Esophagus (tissue), 2 donors: ENCODE measurements around the gene STAB1. TPM values are rescaled to one million over a fixed set of nuclear protein-coding genes. Genes with fewer than 3 reads are reported as not detected.

Experiments
- H3K27ac ChIP-seq, 2 donors: one replicate each; pipeline ENCODE4 v1.5.1; 2013; ENCODE audit warnings: low read depth in 2 of 2, mild to moderate bottlenecking in 2 of 2, inconsistent platforms in 1 of 2, low read length in 1 of 2, moderate library complexity in 1 of 2
- H3K27me3 ChIP-seq, 2 donors: one replicate each; pipeline ENCODE4 v1.6.1; 2013; ENCODE audit warnings: low read length in 2 of 2, control low read depth in 1 of 2, mild to moderate bottlenecking in 1 of 2; ENCODE audit not compliant: insufficient read depth in 2 of 2, control insufficient read depth in 1 of 2
- H3K36me3 ChIP-seq, 2 donors: one replicate each; pipeline ENCODE4 v1.6.1; 2013; ENCODE audit warnings: low read length in 1 of 2; ENCODE audit not compliant: control insufficient read depth in 2 of 2, insufficient read depth in 2 of 2
- H3K4me1 ChIP-seq, 2 donors: one replicate each; pipeline ENCODE4 v1.6.1; 2013; ENCODE audit warnings: low read length in 1 of 2; ENCODE audit not compliant: control insufficient read depth in 2 of 2, insufficient read depth in 2 of 2
- H3K4me3 ChIP-seq, 2 donors: one replicate each; pipeline ENCODE4 v1.5.1; 2013; ENCODE audit warnings: low read length in 2 of 2, mild to moderate bottlenecking in 2 of 2, low read depth in 1 of 2, moderate library complexity in 1 of 2
- H3K9me3 ChIP-seq, 2 donors: one replicate each; pipeline ENCODE4 v1.6.1; 2013; ENCODE audit warnings: mild to moderate bottlenecking in 2 of 2, low read depth in 1 of 2, low read length in 1 of 2, moderate library complexity in 1 of 2; ENCODE audit not compliant: control insufficient read depth in 2 of 2, insufficient read depth in 1 of 2
- WGBS, 2 donors: extraction: QIAGEN DNeasy Blood & Tissue Kit; methylation state at CpG; one replicate each; pipeline ENCODE4 v1.1.7; 2013; 5-methylcytosine and 5-hydroxymethylcytosine counted together
- polyA plus RNA-seq, 2 donors: library from polyadenylated mRNA; stranded (reverse); fragments of 200-250 nt; gene quantifications; one replicate each; pipeline ENCODE4 v1.2.3, GENCODE V29; 2013
- donor health status: healthy with polysubstance abuse.
- donor health status: Bipolar disorder and iron deficiency.

The STAB1 gene
- polyA plus RNA-seq, 2 donors: 30.5 to 39.0 TPM

DNA sequence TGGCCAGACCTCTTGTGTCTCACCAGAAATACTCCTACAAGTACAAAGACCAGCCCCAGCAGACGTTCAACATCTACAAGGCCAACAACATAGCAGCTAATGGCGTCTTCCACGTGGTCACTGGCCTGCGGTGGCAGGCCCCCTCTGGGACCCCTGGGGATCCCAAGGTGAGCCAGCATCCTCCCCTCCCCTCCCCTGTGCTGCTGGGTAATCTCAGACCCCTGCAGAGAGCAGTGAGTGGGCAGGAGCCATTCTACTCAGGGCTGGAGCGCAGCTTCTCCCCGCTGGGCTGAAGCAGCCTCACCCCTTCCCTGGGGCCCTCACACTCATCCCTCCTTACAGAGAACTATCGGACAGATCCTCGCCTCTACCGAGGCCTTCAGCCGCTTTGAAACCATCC, 9.8 kb downstream of the STAB1 start:
- 84 to 90% methylated on average over 10 of the region's 10 CpGs for whole genome bisulfite sequencing, 2 donors
- Histone ChIP-seq H3K36me3 (peaks cover 0 to 2% of the 10 kb centered on the region in 2 donors), H3K4me1 (no peaks in the 10 kb centered on the region), H3K4me3 (no peak overlapping the region), H3K9me3 (no peaks in the 10 kb centered on the region), H3K27ac (no peak overlapping the region), H3K27me3 (no peaks in the 10 kb centered on the region)

DNA sequence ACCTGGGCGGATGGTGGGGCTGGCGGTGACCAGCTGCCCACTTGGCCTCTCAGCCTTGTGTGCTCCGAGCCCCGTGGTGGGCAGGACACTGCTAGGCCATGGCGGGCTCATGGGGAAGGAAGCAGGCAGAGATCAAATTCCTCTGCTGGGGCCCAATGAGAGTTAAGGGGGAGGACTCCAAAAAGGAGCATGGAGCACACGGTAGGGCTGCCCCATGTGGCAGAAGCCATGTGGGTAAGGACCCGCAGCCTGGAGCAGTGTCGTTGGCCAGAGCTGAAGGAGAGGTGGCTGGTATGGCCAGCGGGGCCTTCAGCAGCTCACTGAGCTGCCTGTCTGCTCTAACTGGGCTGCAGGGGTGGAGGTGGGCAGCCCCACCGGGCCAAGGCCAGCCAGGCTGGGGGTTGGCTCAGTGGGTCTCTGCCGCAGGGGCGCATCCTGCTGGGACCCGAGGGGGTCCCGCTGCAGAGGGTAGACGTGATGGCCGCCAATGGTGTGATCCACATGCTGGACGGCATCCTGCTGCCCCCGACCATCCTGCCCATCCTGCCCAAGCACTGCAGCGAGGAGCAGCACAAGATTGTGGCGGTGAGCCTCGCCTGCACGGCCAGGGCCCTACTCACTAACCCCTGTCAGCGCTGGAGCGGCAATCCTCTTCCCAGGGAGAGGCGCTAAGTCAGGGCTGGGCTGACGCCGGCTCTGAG, 11.3 kb downstream of the STAB1 start:
- H3K4me3 ChIP-seq: no peak overlapping the region
- no peak overlapping the region for H3K27ac ChIP-seq
- peaks cover 0 to 2% of the 10 kb centered on the region in 2 donors for H3K36me3 ChIP-seq
- H3K4me1 ChIP-seq: no peaks in the 10 kb centered on the region
- 86 to 89% methylated on average over 25 to 27 of the region's 27 CpGs for WGBS, 2 donors
- H3K9me3 ChIP-seq: no peaks in the 10 kb centered on the region
- no peaks in the 10 kb centered on the region for H3K27me3 ChIP-seq

DNA sequence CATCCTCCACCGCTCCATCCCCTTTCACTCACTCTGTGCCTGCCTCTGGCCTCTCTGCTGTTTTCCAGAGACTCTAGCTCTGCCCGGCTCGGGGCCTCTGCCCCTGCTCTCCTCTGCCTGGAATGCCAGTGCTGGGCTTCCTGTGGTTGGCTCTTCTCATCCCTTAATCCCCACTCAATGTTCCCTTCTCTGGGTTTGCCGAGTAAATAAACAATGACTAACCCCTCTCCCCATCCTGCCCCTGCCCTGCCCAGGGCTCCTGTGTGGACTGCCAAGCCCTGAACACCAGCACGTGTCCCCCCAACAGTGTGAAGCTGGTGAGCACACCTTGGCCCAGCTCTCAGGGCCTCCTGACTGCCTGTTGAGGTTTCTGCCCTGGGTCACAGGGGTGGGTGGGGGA, 12.2 kb downstream of the STAB1 start:
- 48 to 73% methylated on average over 5 of the region's 5 CpGs for WGBS, 2 donors
- H3K36me3 ChIP-seq: peaks cover 0 to 2% of the 10 kb centered on the region in 2 donors
- H3K4me3 ChIP-seq: no peak overlapping the region
- no peak overlapping the region for H3K27ac ChIP-seq
- H3K27me3 ChIP-seq: no peaks in the 10 kb centered on the region
- H3K9me3 ChIP-seq: no peaks in the 10 kb centered on the region
- H3K4me1 ChIP-seq: no peaks in the 10 kb centered on the region

DNA sequence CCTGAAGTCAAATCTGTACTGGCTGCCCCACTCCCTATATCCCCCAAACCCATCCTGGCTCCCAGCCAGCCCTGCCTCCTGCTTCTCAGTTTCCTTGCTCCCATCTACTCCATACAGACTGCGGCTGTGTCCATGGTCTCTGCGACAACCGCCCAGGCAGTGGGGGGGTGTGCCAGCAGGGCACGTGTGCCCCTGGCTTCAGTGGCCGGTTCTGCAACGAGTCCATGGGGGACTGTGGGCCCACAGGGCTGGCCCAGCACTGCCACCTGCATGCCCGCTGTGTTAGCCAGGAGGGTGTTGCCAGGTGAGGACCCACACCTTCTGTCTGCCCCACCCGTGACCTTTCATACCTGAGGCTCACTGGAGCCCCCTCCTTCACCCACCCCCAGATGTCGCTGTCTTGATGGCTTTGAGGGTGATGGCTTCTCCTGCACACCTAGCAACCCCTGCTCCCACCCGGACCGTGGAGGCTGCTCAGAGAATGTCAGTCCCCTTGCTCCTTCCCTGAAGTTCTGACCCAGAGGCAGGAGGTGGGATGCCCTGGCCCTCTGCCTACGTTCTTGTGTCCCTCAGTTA, 14.7 kb downstream of the STAB1 start:
- H3K36me3 ChIP-seq: peaks cover 0 to 2% of the 10 kb centered on the region in 2 donors
- H3K4me1 ChIP-seq: no peaks in the 10 kb centered on the region
- no peaks in the 10 kb centered on the region for H3K9me3 ChIP-seq
- no peak overlapping the region for H3K4me3 ChIP-seq
- H3K27me3 ChIP-seq: no peaks in the 10 kb centered on the region
- WGBS, 2 donors: 66 to 67% methylated on average over 12 of the region's 12 CpGs
- H3K27ac ChIP-seq: no peak overlapping the region

DNA sequence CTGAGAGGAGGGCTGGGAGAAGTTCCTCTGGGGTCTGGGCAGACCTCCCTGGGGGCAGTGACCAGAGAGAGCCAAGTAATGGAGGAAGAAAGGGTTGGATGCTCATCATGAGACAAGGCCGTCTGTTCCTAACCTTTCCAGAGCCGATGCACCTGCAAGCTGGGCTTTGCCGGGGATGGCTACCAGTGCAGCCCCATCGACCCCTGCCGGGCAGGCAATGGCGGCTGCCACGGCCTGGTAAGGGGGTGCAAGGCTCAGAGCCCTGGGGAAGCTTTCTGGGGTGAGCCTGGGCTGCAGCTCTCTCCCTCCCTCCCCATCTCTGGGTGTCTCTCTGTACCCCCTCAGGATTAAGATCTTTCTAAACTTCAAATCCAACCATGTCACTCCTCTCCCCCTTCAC, 16.4 kb downstream of the STAB1 start:
- 84 to 87% methylated on average over 7 of the region's 7 CpGs for WGBS, 2 donors
- Histone ChIP-seq H3K27me3 (no peaks in the 10 kb centered on the region), H3K27ac (no peak overlapping the region), H3K4me1 (no peaks in the 10 kb centered on the region), H3K4me3 (no peak overlapping the region), H3K9me3 (no peaks in the 10 kb centered on the region), H3K36me3 (peaks cover 0 to 1% of the 10 kb centered on the region in 2 donors)

DNA sequence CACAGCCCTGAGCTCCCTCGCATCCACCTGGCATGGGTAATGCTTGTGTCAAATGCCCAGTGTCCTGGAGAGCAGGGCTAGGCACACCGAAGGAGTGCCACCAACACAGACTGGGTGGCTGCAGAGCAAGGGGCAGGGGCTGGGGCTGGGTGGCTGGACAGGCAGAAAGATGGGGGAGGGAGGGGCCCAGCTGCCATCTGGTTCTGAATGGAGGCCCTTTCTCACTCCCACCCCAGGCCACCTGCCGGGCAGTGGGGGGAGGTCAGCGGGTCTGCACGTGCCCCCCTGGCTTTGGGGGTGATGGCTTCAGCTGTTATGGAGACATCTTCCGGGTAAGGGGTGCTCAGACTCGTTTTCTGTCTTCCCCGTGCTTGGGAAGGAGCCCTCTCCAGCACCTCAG, 17.0 kb downstream of the STAB1 start:
- Histone ChIP-seq H3K4me1 (no peaks in the 10 kb centered on the region), H3K27me3 (no peaks in the 10 kb centered on the region), H3K9me3 (no peaks in the 10 kb centered on the region), H3K4me3 (no peak overlapping the region), H3K36me3 (no peaks in the 10 kb centered on the region), H3K27ac (no peak overlapping the region)
- WGBS, 2 donors: 67 to 68% methylated on average over 8 of the region's 8 CpGs

DNA sequence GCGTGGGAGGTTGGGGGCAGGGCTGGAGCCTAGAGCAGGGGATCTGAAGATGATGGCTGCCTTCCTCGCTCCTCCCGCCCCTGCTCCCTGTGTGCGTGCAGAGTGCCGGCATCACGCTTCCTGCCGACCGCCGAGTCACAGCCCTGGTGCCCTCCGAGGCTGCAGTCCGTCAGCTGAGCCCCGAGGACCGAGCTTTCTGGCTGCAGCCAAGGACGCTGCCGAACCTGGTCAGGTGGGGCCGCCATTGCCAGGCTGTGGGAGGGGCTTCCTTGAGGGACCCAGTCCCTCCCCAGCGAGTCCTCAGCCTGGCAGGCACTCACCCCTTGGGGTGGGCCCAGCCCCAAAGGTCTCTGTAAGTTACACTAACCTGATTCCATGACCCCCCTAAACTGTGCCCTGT, 17.6 kb downstream of the STAB1 start:
- Histone ChIP-seq H3K4me1 (peaks cover 0 to under 1% of the 10 kb centered on the region in 2 donors), H3K27me3 (no peaks in the 10 kb centered on the region), H3K4me3 (no peak overlapping the region), H3K36me3 (no peaks in the 10 kb centered on the region), H3K9me3 (no peaks in the 10 kb centered on the region), H3K27ac (no peak overlapping the region)
- WGBS, 2 donors: 73 to 81% methylated on average over 17 of the region's 17 CpGs

DNA sequence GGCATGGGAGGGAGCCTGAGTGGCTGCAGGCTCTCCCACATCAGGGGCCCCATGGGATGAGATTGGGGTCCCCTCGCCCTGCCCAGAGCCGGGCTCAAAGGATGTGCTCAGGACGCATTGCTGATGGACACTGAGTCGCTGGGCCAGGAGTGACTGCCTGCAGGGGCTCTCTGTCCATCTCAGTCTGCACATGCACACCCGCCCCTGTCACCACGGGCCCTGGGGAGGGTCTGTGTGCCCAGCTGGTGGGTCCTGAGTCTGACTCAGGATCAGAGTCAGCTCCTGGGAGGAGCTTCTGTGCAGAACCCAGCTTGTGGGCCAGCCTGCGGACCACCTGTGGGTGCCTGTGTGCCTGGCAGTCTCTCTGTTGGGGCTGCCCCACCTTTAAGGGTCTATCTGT, 18.1 kb downstream of the STAB1 start:
- Histone ChIP-seq H3K9me3 (no peaks in the 10 kb centered on the region), H3K4me1 (peaks cover 0 to 5% of the 10 kb centered on the region in 2 donors), H3K36me3 (no peaks in the 10 kb centered on the region), H3K27me3 (no peaks in the 10 kb centered on the region), H3K27ac (no peak overlapping the region), H3K4me3 (no peak overlapping the region)
- WGBS, 2 donors: 86 to 90% methylated on average over 7 of the region's 7 CpGs

DNA sequence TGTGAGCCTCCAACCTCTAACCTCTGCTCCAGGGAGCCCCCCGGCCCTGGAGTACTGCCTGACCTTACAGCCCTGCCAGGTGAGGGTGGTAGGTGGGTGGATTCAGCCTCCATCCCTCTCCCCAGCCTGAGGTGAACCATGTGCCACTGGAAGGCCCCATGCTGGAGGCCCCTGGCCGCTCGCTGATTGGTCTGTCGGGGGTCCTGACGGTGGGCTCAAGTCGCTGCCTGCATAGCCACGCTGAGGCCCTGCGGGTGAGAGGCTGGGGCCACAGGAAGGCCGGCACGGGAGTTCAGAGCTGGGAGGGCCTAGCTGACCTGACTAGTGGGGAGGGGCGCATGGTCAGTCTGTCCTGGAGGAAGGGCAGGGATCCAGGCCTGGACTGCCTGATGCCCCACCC, 19.4 kb downstream of the STAB1 start:
- 85 to 87% methylated on average over 11 of the region's 11 CpGs for WGBS, 2 donors
- Histone ChIP-seq H3K27ac (no peak overlapping the region), H3K36me3 (no peaks in the 10 kb centered on the region), H3K4me1 (peaks cover 0 to 13% of the 10 kb centered on the region in 2 donors), H3K9me3 (no peaks in the 10 kb centered on the region), H3K27me3 (no peaks in the 10 kb centered on the region), H3K4me3 (no peak overlapping the region)

DNA sequence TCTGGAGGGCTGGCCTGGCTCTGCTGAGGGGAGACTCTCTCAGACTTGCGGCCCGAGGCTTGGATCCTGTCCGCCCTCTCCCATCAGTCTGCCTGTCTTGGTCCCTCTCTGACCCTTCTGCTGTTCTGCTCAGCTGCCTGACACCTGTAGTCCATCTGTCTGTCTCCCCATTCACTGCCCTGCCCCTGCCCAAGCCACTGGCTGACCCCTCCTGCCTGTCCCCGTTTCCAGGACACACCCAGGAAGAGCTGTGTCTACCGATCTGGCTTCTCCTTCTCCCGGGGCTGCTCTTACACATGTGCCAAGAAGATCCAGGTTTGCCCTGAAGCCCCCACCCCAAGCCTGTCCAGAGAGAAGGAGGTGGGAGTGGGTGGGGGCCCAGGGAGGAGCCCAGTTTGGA, 20.1 kb downstream of the STAB1 start:
- no peaks in the 10 kb centered on the region for H3K27me3 ChIP-seq
- H3K36me3 ChIP-seq: no peaks in the 10 kb centered on the region
- H3K9me3 ChIP-seq: no peaks in the 10 kb centered on the region
- no peak overlapping the region for H3K4me3 ChIP-seq
- no peak overlapping the region for H3K27ac ChIP-seq
- peaks cover 0 to 13% of the 10 kb centered on the region in 2 donors for H3K4me1 ChIP-seq
- 55 to 62% methylated on average over 6 of the region's 6 CpGs for WGBS, 2 donors
